IMR-90 (cell line): ENCODE measurements around the gene TCF12. TPM values are rescaled to one million over a fixed set of nuclear protein-coding genes. Genes with fewer than 3 reads are reported as not detected.

Experiments
- ATAC-seq: fragments of 200-7000 bp; cut with Tn5 transposase; 2 replicates; pipeline ENCODE4 v1.9.1; 2020; ENCODE audit warnings: low read depth, mild to moderate bottlenecking, moderate library complexity
- BruUV-seq: library from RNA; stranded (reverse); fragments of 400-500 nt; replicated peaks from 2 replicates; lab custom pipeline; 2021; lab: Mats Ljungman, UMichigan
- CTCF ChIA-PET: fragments of 300-600 bp; formaldehyde crosslinking; extraction: SDS; loops from one replicate; lab custom pipeline; 2021; ENCODE audit warnings: antibody characterized with exemption; lab: Yijun Ruan, JAX
- POLR2A ChIA-PET: fragments of 300-600 bp; sonication (Branson Sonifier 250); formaldehyde crosslinking; loops from one replicate; lab custom pipeline; 2022; ENCODE audit warnings: antibody characterized with exemption; ENCODE audit not compliant: unreplicated experiment; lab: Charles Lee
- DNase-seq: peaks from one replicate; pipeline ENCODE4 v3.0.0; 2013
- H2AFZ ChIP-seq: replicated peaks from 2 replicates; pipeline ENCODE3; 2013; ENCODE audit warnings: low read length, mild to moderate bottlenecking; ENCODE audit not compliant: poor library complexity
- H2AK5ac ChIP-seq: 2 replicates; pipeline ENCODE4 v1.6.1; 2013; ENCODE audit warnings: low read depth, low read length, inconsistent platforms
- H2AK9ac ChIP-seq: replicated peaks from 2 replicates; pipeline ENCODE3; 2013; ENCODE audit warnings: mild to moderate bottlenecking, low read depth, low read length, moderate library complexity; ENCODE audit not compliant: poor library complexity
- H2BK120ac ChIP-seq: 2 replicates; pipeline ENCODE4 v1.6.1; 2013; ENCODE audit warnings: low read depth, low read length, inconsistent platforms
- H2BK15ac ChIP-seq: 3 replicates; pipeline ENCODE4 v1.6.1; 2013; ENCODE audit warnings: low read depth, low read length, inconsistent platforms
- H2BK20ac ChIP-seq: 2 replicates; pipeline ENCODE4 v1.6.1; 2013; ENCODE audit warnings: low read depth, mild to moderate bottlenecking, inconsistent platforms, low read length, moderate library complexity
- H2BK5ac ChIP-seq: 2 replicates; pipeline ENCODE4 v1.6.1; 2013; ENCODE audit warnings: mild to moderate bottlenecking, low read depth, low read length, inconsistent platforms; ENCODE audit not compliant: poor library complexity, severe bottlenecking
- H3K14ac ChIP-seq: replicated peaks from 2 replicates; pipeline ENCODE4 v1.6.1; 2013; ENCODE audit warnings: low read depth, low read length, inconsistent platforms
- H3K18ac ChIP-seq: 2 replicates; pipeline ENCODE4 v1.6.1; 2013; ENCODE audit warnings: low read depth, low read length, control low read depth
- H3K23ac ChIP-seq: 2 replicates; pipeline ENCODE4 v1.6.1; 2013; ENCODE audit warnings: low read depth, low read length, inconsistent platforms
- H3K27ac ChIP-seq: 2 replicates; pipeline ENCODE4 v1.5.1; 2013; ENCODE audit warnings: mild to moderate bottlenecking, control low read depth, low read length; ENCODE audit not compliant: insufficient read depth
- H3K27me3 ChIP-seq: 2 replicates; pipeline ENCODE4 v1.6.1; 2013; ENCODE audit warnings: low read length; ENCODE audit not compliant: control insufficient read depth, insufficient read depth
- H3K36me3 ChIP-seq: 2 replicates; pipeline ENCODE4 v1.6.1; 2013; ENCODE audit warnings: low read length, mixed read lengths; ENCODE audit not compliant: control insufficient read depth, insufficient read depth
- H3K4ac ChIP-seq: 2 replicates; pipeline ENCODE4 v1.6.1; 2013; ENCODE audit warnings: low read depth, low read length, inconsistent platforms
- H3K4me1 ChIP-seq: 2 replicates; pipeline ENCODE4 v1.6.1; 2013; ENCODE audit warnings: low read length, mixed read lengths; ENCODE audit not compliant: control insufficient read depth, insufficient read depth
- H3K4me2 ChIP-seq: 2 replicates; pipeline ENCODE4 v1.6.1; 2013; ENCODE audit warnings: low read depth, mild to moderate bottlenecking, control low read depth, low read length, moderate library complexity
- H3K4me3 ChIP-seq: 2 replicates; pipeline ENCODE4 v1.5.1; 2013; ENCODE audit warnings: low read depth, mild to moderate bottlenecking, control low read depth, low read length, moderate library complexity; ENCODE audit not compliant: insufficient read depth
- H3K56ac ChIP-seq: 2 replicates; pipeline ENCODE4 v1.6.1; 2013; ENCODE audit warnings: low read length, inconsistent platforms; ENCODE audit not compliant: insufficient read depth; ENCODE audit errors: extremely low read depth
- H3K79me1 ChIP-seq, 2 experiments: 2 replicates each; pipeline ENCODE4 v1.6.1; 2013; ENCODE audit warnings: low read length in 2 of 2, inconsistent platforms in 1 of 2, low read depth in 1 of 2
- H3K9ac ChIP-seq: 2 replicates; pipeline ENCODE4 v1.6.1; 2013; ENCODE audit warnings: low read depth, low read length, control low read depth
- H3K9me1 ChIP-seq: 2 replicates; pipeline ENCODE4 v1.6.1; 2013; ENCODE audit warnings: low read length, inconsistent platforms; ENCODE audit not compliant: insufficient read depth
- H3K9me3 ChIP-seq: 2 replicates; pipeline ENCODE4 v1.6.1; 2013; ENCODE audit warnings: low read length; ENCODE audit not compliant: control insufficient read depth, insufficient read depth
- H4K20me1 ChIP-seq: 2 replicates; pipeline ENCODE4 v1.6.1; 2013; ENCODE audit warnings: low read length, inconsistent platforms; ENCODE audit not compliant: insufficient read depth
- H4K5ac ChIP-seq: 2 replicates; pipeline ENCODE4 v1.6.1; 2013; ENCODE audit warnings: mild to moderate bottlenecking, low read depth, low read length, control low read depth
- H4K8ac ChIP-seq, 2 experiments: 2 replicates each; pipeline ENCODE4 v1.6.1; 2013; ENCODE audit warnings: low read depth in 2 of 2, low read length in 2 of 2, control low read depth in 1 of 2, inconsistent platforms in 1 of 2
- H4K91ac ChIP-seq: 2 replicates; pipeline ENCODE4 v1.6.1; 2013; ENCODE audit warnings: low read depth, low read length, inconsistent platforms; ENCODE audit not compliant: insufficient read depth
- BHLHE40 ChIP-seq: fragments of 150-350 bp; IDR thresholded peaks from 2 replicates; pipeline ENCODE4 v1.6.1; 2016; ENCODE audit warnings: mild to moderate bottlenecking, low read depth, low read length
- CEBPB ChIP-seq: IDR thresholded peaks from 2 replicates; pipeline ENCODE4 v1.6.1; 2012; ENCODE audit warnings: low read depth, low read length, improper control_type of control experiment
- CHD1 ChIP-seq: IDR thresholded peaks from 2 replicates; pipeline ENCODE4 v1.6.1; 2012; ENCODE audit warnings: low read depth, low read length, improper control_type of control experiment
- FOS ChIP-seq: fragments of 150-350 bp; IDR thresholded peaks from 2 replicates; pipeline ENCODE4 v1.6.1; 2016; ENCODE audit warnings: low read depth, low read length
- MAFK ChIP-seq: IDR thresholded peaks from 2 replicates; pipeline ENCODE4 v1.6.1; 2012; ENCODE audit warnings: low read depth, low read length, improper control_type of control experiment
- MAZ ChIP-seq: IDR thresholded peaks from 2 replicates; pipeline ENCODE4 v1.6.1; 2012; ENCODE audit warnings: low read depth, mild to moderate bottlenecking, low read length, improper control_type of control experiment, moderate library complexity, borderline replicate concordance
- MXI1 ChIP-seq: IDR thresholded peaks from 2 replicates; pipeline ENCODE4 v1.6.1; 2012; ENCODE audit warnings: low read depth, mild to moderate bottlenecking, low read length, moderate library complexity, borderline replicate concordance
- NFE2L2 ChIP-seq: fragments of 150-350 bp; IDR thresholded peaks from 2 replicates; pipeline ENCODE4 v1.6.1; 2016; ENCODE audit warnings: low read depth, mild to moderate bottlenecking, low read length
- POLR2A ChIP-seq: IDR thresholded peaks from 2 replicates; pipeline ENCODE4 v1.6.1; 2012; ENCODE audit warnings: mild to moderate bottlenecking, low read depth, low read length
- RAD21 ChIP-seq: IDR thresholded peaks from 2 replicates; pipeline ENCODE4 v1.6.1; 2012; ENCODE audit warnings: low read length, improper control_type of control experiment
- RFX5 ChIP-seq: IDR thresholded peaks from 2 replicates; pipeline ENCODE4 v1.8.0; 2012; ENCODE audit warnings: low read depth, mild to moderate bottlenecking, low read length, moderate library complexity
- SMC3 ChIP-seq: fragments of 150-350 bp; IDR thresholded peaks from 2 replicates; pipeline ENCODE4 v1.6.1; 2016; ENCODE audit warnings: low read depth, mild to moderate bottlenecking, antibody characterized with exemption, low read length, moderate library complexity
- WGBS, 2 experiments: methylation state at CpG; one replicate each; pipeline versions ENCODE4 v1.1.5 to v1.1.7; 2013; ENCODE audit warnings: missing lambda C conversion rate in 2 of 2; ENCODE audit not compliant: insufficient read length in 1 of 2; ENCODE audit errors: extremely low coverage in 2 of 2; 5-methylcytosine and 5-hydroxymethylcytosine counted together
- dilution Hi-C: fragments of 300-500 bp; cut with HindIII; formaldehyde crosslinking; loops from one replicate; pipeline ENCODE4 v1.14.3; 2018; ENCODE audit warnings: low sequenced_read_pairs; ENCODE audit not compliant: unreplicated experiment
- in situ Hi-C: fragments of 300-500 bp; cut with MboI; formaldehyde crosslinking; loops from 3 replicates; pipeline ENCODE4 v1.14.3; 2019; ENCODE audit warnings: low sequenced_read_pairs, inconsistent platforms, mixed read lengths
- intact Hi-C: fragments of 100-400 bp; cut with micrococcal nuclease; formaldehyde crosslinking; loops from 2 replicates; pipeline ENCODE4 v1.10.0; 2022
- polyA plus RNA-seq, 3 experiments: library from polyadenylated mRNA; depleted of rRNA; stranded (reverse); fragments of >200 nt; gene quantifications; 2 replicates each; pipeline ENCODE4 v1.2.3, GENCODE V29; 2012; ENCODE audit warnings: low replicate concordance in 1 of 3
- total RNA-seq: library from RNA; depleted of rRNA; stranded (reverse); fragments of >200 nt; gene quantifications from 2 replicates; pipeline ENCODE4 v1.2.3, GENCODE V29; 2012
- TF ChIP-seq, protein P1 (sequence below): conservative IDR thresholded peaks from 2 replicates; pipeline ENCODE4 v1.5.1; 2012; ENCODE audit warnings: mild to moderate bottlenecking, low read depth, low read length, improper control_type of control experiment
- TF ChIP-seq, protein P2 (sequence below): fragments of 150-350 bp; IDR thresholded peaks from 2 replicates; pipeline ENCODE4 v1.6.1; 2017; ENCODE audit warnings: mild to moderate bottlenecking, antibody characterized with exemption, low read length, low read depth
- TF ChIP-seq, protein P3 (sequence below): fragments of 150-350 bp; IDR thresholded peaks from 2 replicates; pipeline ENCODE4 v1.6.1; 2016; ENCODE audit warnings: low read depth, mild to moderate bottlenecking, low read length, moderate library complexity, borderline replicate concordance

Gene TCF12
- total and polyA plus RNA-seq, 2 of the 4 experiments (the other 2 are of a cell fraction): 79.4 to 160 TPM

DNA sequence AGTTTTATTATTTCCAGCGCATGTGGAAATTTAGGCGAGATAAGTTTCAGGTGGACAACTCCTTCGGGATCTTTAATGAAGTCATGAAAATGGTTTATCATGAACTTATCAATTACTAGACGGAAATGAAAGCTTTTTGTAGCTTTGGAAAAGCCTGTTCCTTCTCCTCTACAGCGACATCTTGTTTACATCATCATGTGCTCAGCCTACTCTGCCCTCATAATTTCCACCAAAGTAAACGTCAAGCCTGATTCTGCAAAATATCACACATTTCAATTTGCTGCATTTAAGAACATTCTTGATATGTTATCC, 393.5 kb downstream of the TCF12 start:
- Histone ChIP-seq H3K9ac (no peak overlapping the region), H3K4me2 (no peak overlapping the region), H4K20me1 (no peaks in the 10 kb centered on the region), H3K9me1 (no peaks in the 10 kb centered on the region), H3K9me3 (no peaks in the 10 kb centered on the region), H3K56ac (no peak overlapping the region), H3K14ac (no peak overlapping the region; the same call in 1 of the 2 replicates), H2BK15ac (no peak overlapping the region), H4K5ac (no peak overlapping the region), H2AFZ (no peak overlapping the region), H3K4me1 (peaks cover 5% of the 10 kb centered on the region; the same call in 1 of the 2 replicates), H3K4me3 (no peak overlapping the region), H3K27ac (no peak overlapping the region), H2BK5ac (no peak overlapping the region), H3K36me3 (no peaks in the 10 kb centered on the region), H4K91ac (no peak overlapping the region), H2AK9ac (no peak overlapping the region), H2BK120ac (no peak overlapping the region), H3K79me1 (no peaks in the 10 kb centered on the region), H2AK5ac (no peak overlapping the region), H4K8ac (no peak overlapping the region), H2BK20ac (no peak overlapping the region), H3K27me3 (no peaks in the 10 kb centered on the region), H3K4ac (no peak overlapping the region), H3K23ac (no peak overlapping the region), H3K18ac (no peak overlapping the region)
- intact Hi-C loops: no loop called here
- no peak for ATAC-seq
- ChIA-PET CTCF (no interaction called here), POLR2A (no interaction called here)
- no peak for TF ChIP-seq MAFK
- no peak for TF ChIP-seq POLR2A
- TF ChIP-seq RAD21: no peak
- TF ChIP-seq, protein P1, sequence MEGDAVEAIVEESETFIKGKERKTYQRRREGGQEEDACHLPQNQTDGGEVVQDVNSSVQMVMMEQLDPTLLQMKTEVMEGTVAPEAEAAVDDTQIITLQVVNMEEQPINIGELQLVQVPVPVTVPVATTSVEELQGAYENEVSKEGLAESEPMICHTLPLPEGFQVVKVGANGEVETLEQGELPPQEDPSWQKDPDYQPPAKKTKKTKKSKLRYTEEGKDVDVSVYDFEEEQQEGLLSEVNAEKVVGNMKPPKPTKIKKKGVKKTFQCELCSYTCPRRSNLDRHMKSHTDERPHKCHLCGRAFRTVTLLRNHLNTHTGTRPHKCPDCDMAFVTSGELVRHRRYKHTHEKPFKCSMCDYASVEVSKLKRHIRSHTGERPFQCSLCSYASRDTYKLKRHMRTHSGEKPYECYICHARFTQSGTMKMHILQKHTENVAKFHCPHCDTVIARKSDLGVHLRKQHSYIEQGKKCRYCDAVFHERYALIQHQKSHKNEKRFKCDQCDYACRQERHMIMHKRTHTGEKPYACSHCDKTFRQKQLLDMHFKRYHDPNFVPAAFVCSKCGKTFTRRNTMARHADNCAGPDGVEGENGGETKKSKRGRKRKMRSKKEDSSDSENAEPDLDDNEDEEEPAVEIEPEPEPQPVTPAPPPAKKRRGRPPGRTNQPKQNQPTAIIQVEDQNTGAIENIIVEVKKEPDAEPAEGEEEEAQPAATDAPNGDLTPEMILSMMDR: no peak
- TF ChIP-seq, protein P2, sequence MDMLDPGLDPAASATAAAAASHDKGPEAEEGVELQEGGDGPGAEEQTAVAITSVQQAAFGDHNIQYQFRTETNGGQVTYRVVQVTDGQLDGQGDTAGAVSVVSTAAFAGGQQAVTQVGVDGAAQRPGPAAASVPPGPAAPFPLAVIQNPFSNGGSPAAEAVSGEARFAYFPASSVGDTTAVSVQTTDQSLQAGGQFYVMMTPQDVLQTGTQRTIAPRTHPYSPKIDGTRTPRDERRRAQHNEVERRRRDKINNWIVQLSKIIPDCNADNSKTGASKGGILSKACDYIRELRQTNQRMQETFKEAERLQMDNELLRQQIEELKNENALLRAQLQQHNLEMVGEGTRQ: no peak
- no peak for TF ChIP-seq MXI1
- no peak for TF ChIP-seq FOS
- no peak for TF ChIP-seq CEBPB
- no peak for TF ChIP-seq NFE2L2
- TF ChIP-seq MAZ: no peak
- TF ChIP-seq SMC3: no peak
- no peak for TF ChIP-seq RFX5
- TF ChIP-seq, protein P3, sequence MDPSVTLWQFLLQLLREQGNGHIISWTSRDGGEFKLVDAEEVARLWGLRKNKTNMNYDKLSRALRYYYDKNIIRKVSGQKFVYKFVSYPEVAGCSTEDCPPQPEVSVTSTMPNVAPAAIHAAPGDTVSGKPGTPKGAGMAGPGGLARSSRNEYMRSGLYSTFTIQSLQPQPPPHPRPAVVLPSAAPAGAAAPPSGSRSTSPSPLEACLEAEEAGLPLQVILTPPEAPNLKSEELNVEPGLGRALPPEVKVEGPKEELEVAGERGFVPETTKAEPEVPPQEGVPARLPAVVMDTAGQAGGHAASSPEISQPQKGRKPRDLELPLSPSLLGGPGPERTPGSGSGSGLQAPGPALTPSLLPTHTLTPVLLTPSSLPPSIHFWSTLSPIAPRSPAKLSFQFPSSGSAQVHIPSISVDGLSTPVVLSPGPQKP: no peak
- no peak for TF ChIP-seq BHLHE40
- TF ChIP-seq CHD1: no peak
- BruUV-seq: no TSS peak
- in situ Hi-C loops: no loop called here
- dilution Hi-C loops: no loop called here
- WGBS, 2 experiments: no CpG with 5 or more reads among the region's 6 CpGs
- DNase-seq: no peak
